ENCODE data around the gene CASP2.

The CASP2 gene

GRCh38 chr7:143287935-143288826 lies at the start of gene CASP2:
Gene CASP2, plus strand, starts transcription at chr7:143288351. Its CDS starts 105 bp downstream, at chr7:143288456.
- peak; percentile 98 to 99 for DNase-seq (ENCODE audit: low read depth in 2 of 2)

- no peak for DNase-seq (ENCODE audit: low read depth in 2 of 2)
These were observed 48.3 kb upstream of the CASP2 start for GRCh38 chr7:143239813-143240212.

- peak; percentile 30 to 52 for DNase-seq (ENCODE audit: low read depth in 2 of 2)
These were observed 47.6 kb upstream of the CASP2 start for GRCh38 chr7:143240291-143241168.

- no peak for DNase-seq (ENCODE audit: low read depth in 2 of 2)
These were observed 45.8 kb upstream of the CASP2 start for GRCh38 chr7:143242306-143242705.

GRCh38 chr7:143243111-143243510 lies 45.0 kb upstream of the CASP2 start:
- DNase-seq (ENCODE audit: low read depth in 2 of 2): no peak

GRCh38 chr7:143243614-143244013 lies 44.5 kb upstream of the CASP2 start:
- DNase-seq (ENCODE audit: low read depth in 2 of 2): no peak

- no peak for DNase-seq (ENCODE audit: low read depth in 2 of 2)
These were observed 43.8 kb upstream of the CASP2 start for GRCh38 chr7:143244321-143244720.

- no peak for DNase-seq (ENCODE audit: low read depth in 2 of 2)
These were observed 43.0 kb upstream of the CASP2 start for GRCh38 chr7:143245123-143245522.

- DNase-seq (ENCODE audit: low read depth in 2 of 2): no peak
These were observed 40.8 kb upstream of the CASP2 start for GRCh38 chr7:143247372-143247771.

GRCh38 chr7:143248761-143249354 lies 39.3 kb upstream of the CASP2 start:
- no peak for DNase-seq (ENCODE audit: low read depth in 2 of 2)

GRCh38 chr7:143250199-143250598 lies 38.0 kb upstream of the CASP2 start:
- no peak for DNase-seq (ENCODE audit: low read depth in 2 of 2)

- DNase-seq (ENCODE audit: low read depth in 2 of 2): no peak
These were observed 37.3 kb upstream of the CASP2 start for GRCh38 chr7:143250822-143251221.

- no peak for DNase-seq (ENCODE audit: low read depth in 2 of 2)
These were observed 36.1 kb upstream of the CASP2 start for GRCh38 chr7:143252006-143252405.

- DNase-seq (ENCODE audit: low read depth in 2 of 2): no peak
These were observed 32.6 kb upstream of the CASP2 start for GRCh38 chr7:143255564-143255963.

GRCh38 chr7:143256325-143256724 lies 31.8 kb upstream of the CASP2 start:
- no peak for DNase-seq (ENCODE audit: low read depth in 2 of 2)

GRCh38 chr7:143256932-143257331 lies 31.2 kb upstream of the CASP2 start:
- no peak for DNase-seq (ENCODE audit: low read depth in 2 of 2)

GRCh38 chr7:143257501-143257900 lies 30.6 kb upstream of the CASP2 start:
- DNase-seq (ENCODE audit: low read depth in 2 of 2): no peak

- DNase-seq (ENCODE audit: low read depth in 2 of 2): no peak
These were observed 29.3 kb upstream of the CASP2 start for GRCh38 chr7:143258831-143259230.

- DNase-seq (ENCODE audit: low read depth in 2 of 2): no peak
These were observed 28.4 kb upstream of the CASP2 start for GRCh38 chr7:143259765-143260164.

- no peak for DNase-seq (ENCODE audit: low read depth in 2 of 2)
These were observed 26.2 kb upstream of the CASP2 start for GRCh38 chr7:143261901-143262300.

- peak; percentile 65 to 77 for DNase-seq (ENCODE audit: low read depth in 2 of 2)
These were observed 24.6 kb upstream of the CASP2 start, which contains the start of gene GSTK1 for GRCh38 chr7:143263266-143264195. Gene GSTK1, plus strand, starts transcription at chr7:143263441. Its CDS starts 73 bp downstream, at chr7:143263514.
